Inflammatory macrophage treated with lipopolysaccharide for 1 hour (primary cell): ENCODE data around the gene KIF7.

Source experiments
- DNase-seq, 2 donors: peaks; one replicate each; pipeline ENCODE4 v3.0.0-alpha.2; 2020 to 2022

The KIF7 gene

DNA sequence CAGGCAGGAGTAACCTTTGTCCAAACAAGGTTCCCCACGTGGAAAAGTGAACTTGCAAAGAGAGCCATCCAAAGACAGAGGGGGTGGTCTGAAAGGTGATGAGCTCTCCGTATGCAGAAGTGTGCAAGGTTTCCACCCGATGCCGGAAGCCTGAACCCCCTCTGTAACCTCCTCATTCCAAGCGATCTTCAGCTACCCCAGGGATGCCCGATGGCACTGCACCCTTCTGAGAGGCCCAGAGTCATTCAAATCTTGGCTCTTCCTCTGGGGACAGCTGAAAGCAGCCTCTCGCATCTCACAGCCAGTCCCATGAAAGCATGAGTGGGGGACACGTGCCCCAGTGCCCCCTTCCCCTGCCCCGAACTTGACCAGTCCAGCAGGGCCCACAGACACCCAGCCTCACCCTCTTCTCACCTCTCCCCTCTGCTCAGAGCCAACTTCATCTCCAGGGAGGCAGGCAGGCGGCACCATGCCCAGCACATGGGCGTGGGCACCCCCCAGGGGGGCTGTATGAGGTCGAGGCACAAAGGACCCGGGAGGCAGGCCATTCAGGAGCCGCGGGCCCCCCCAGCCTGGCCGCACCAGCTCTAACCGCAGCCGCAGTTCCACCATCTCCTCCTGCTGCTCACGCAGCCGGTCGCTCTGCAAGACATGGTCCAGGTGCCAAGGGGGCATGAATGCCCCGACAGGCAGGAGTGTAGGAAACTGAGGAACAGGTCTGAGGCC is 8.7 kb downstream of the KIF7 start:
- no peak for DNase-seq

DNA sequence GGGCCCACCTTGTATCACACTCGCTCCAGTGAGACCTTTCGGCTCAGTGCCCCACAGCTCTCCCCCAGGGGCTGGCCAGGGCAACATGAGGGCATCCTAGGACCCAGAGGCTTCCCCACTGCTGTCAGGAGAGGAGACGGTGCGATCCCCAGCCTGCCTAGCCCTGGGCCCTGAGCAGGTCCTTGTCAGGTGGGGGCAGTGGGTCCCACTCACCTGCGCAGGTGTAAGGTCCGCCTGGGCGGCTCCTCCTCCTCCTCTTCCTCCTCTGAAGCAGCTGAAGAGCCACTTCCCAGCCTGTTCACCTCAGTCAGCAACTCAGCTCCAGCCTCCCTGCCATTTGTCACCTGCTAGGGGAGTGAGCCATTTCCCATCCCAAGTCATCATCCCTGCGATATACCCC is 9.6 kb downstream of the KIF7 start:
- DNase-seq, result no peak

DNA sequence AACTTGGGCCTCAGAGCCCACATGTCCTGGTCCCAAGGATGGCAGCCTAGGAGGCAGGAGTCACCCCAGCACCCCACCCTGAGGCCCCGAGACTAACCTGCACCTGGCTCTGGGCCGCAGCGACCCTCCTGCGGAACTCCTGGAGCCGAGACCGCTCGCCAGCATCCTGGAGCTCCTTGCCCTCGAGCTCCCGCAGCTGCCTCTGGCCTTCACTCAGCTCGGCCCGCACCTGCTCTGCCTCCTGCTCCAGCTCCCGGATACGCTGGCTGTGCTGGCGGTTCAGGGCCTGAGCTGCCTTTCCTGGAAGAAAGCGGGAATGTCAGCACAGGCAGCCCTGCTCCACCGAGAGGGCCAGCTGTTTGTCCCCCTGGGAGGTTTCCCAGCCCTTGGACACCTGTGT is 13.2 kb downstream of the KIF7 start:
- no peak for DNase-seq

DNA sequence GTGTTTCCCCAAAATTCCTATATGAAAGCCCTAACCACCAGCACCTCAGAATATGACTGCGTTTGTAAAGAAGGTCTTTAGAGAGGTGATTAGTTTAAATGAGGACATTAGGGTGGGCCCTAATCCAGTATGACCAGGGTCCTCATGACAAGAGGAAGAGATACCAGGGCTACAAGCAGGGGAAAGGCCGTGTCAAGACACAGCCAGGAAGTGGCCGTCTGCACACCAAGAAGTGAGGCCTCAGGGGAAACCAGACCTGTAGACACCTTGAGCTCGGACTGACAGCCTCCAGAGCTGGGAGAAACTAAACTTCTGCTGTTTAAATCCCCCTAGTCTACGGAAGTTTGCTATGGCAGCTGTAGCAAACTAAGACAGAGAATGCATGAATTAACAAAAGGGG is 14.2 kb downstream of the KIF7 start:
- DNase-seq, result no peak

DNA sequence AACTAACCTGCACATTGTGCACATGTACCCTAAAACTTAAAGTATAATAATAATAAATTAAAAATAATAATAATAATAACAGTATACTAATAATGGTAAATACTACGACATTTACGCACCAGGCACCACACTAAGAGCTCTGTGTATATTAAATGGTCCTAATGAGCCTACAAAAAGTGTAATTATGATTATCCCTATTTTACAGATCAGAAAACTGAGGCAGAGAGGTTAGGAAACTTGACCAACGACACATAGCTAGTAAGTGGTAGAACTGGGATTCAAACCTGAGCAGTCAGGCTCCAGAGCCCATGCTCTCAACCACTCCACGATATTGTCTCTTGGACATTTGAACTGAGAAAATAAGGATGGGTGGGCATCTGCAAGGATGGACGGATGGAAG is 15.0 kb downstream of the KIF7 start:
- DNase-seq, result no peak

DNA sequence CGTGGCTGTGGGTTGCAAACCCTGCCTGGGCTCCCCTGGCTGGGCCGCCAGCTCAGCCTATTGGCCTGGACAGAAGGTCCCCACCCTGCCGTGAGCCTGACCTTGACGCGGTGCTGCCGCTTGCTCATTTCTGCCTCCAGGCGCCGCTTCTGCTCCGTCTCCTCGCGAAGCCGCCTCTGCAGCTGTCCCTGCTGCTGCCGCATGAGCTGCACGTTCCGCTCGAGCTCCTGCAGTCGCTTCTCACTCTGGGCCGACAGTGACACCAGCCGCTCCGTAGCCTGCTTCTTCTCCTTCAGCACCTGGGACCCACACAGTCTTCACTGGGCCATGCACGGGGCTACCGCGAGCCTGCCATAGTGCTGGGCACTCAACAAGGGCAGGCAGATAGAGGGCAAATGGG is 21.7 kb downstream of the KIF7 start:
- DNase-seq, result no peak

DNA sequence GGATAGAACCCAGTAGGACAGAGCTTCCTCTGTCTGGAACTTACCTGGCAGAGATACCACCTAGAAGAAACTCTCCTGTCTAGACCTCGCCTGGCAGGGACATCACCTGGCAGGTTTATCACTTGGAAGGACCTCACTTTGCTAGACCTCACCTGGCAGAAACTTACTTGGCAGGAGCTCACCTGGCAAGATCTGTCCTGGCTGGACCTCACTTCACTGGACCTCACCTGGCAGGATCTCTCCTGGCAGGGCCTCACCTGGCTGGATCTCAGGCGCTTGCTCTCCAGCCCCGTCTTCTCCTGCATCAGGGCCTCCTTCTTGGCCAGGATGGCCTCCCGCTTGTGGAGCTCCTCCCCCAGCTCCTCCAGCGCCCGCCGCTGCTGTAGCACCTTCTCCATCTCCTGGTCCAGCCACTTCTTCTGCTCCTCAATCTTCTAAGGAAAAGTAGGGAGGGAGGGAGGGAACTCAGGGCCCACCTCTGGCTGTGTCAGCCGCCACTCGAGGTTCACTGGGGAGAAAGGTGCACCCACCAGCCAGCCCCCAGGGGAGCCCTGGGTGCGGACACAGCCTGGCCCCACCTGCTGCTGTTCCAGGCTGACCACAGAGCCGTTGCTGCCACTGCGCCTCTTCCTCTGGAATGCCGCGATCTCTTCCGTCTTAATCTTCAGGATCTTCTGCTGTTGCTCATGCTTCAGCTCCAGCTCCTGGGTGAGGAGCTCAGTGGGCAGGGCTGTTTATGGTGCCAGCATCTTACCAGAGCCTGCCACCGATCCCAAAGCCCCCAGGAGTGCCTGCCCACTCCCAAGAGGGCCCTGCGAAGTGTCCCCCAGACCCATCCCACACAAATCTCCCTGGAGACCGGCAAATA is 22.5 kb downstream of the KIF7 start:
- DNase-seq, result no peak

DNA sequence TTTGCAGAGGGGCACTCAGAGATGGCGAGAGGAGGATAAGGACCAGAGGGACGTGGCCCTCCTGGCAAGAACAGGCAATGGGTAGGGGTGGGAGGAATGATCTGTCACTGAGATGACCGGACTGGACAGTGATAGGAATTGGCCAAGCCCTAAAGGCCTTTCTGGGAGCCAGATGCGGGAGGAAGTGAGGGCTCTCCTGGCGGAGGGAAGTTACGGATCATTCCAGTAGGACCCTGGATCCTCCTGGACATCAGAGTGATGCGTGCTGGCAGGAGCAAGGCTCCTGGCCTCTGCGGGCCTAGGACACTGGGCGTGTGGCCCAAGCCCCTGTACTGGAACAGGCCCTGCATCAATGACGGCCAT is 23.4 kb downstream of the KIF7 start:
- DNase-seq, result no peak

DNA sequence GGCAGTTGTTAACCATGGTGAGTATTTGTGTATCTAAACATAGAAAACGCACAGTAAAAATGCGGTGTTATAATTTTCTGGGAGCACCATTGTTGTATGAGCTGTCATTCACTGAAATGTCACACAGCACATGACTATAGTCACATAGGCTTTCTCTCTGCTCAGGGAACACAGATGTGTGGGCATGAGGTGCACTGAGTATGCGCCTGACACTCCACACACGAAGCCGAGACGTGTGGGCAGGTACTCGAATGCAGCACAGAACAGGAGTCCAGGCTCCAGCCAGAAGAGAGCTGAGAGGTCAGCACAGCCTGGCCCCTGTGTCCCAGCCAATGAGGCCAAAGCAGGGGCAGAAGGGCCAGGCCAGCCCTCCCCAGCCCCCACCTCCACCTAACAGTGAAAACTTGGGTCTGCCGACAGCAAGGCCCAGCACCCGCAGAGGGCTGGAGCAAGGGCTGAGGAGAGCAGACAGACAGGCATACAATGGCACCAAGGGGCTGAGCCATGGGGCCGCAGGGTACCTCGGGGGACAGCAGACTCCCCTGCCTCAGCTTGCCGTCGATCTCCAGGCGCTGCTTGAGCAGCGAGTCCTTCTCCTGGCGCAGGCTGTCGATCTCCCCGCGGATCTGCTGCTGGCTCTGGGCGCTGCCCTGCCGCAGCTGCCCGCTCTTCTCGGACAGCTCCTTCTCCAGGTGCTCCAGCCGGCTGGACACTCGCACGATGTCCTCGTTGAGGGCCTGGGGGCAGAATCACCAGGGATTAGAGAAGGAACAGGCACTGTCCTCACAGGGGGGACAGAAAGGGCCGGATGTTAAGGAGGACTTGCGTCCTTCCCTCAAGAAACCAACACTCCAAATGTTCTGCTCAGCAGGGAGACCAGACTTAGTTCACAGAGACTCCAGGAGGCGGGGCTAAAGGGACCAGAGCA is 24.0 kb downstream of the KIF7 start:
- no peak for DNase-seq

DNA sequence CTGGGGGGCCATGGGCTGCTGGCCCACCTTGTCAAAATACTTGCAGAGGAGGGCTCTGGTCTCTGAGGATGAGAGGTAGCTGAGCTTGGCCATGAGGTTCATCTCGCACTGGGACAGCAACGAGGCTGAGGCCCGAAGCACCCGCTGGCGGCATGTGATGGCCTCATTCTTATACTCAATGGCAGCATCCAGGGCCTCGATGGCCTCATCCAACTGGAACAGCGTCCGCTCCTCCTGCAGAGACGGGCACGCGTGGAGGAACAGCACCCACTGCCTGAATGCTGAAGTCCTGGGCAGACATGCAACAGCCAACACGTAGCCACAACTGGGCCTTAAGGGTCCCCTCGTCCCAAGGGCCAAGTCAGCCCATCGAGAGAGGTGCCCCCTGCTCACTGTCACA is 25.0 kb downstream of the KIF7 start:
- DNase-seq, result no peak

DNA sequence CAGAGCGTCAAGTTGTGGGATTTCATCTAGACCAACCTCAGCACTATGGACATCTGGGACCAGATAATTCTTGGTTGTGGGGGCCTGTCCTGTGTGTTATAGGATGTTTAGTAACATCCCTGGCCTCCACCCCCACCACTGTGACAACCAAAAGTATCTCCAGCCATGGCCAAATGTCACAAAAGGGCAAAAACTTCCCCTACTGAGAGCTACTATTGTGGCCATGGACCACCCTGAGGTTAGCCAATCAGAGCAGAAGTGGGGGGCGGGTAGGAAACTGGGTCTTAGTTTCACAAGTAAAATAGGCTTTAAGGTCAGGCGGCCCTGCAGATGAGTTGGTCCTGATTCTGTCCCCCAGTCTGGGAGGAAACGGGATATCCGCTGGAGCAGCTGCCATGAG is 25.4 kb downstream of the KIF7 start:
- no peak for DNase-seq

DNA sequence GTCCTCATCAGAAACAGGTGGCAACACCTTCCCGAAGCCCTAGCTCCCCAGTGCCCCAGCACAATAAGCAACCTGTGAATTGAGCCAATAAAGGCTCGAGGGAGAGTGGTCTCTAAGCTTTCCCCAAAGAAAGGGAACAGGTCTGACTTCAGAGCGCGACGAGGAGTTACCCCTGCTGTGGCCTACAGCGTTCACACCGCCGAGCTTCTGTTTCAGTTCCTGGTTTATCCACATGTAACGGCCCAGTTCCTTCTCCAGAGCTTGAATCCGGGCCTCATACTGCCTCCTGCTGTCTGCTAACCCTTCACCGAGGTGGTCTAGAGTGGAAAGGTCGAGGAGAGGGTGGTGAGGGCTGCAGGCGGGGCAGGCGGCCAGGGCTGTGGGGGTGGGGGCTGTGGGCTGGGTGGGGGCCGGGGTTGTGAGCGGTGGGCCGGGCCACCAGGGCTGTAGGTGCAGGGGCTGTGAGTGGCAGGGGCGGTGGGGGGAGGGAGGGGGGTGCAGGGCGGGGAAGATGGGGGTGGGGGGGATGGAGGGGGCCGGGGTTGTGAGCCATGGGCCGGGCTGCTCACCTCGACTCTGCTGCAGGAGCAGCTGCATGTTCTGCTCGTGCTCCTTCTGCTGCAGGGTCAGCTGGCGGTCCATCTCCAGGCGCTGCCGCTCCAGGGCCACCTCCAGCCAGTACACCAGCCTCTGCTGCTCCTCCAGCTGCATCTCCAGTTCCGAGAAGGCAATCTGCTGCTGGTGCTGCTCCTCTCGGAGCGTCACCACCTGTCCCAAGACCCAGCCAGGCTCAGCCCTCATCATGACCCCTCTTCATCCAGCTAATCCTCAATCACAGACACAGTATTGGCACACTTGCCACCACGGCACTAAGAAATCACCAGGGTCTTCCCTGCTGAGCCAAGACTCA is 26.2 kb downstream of the KIF7 start:
- DNase-seq, result peak; percentile 1 to 5

DNA sequence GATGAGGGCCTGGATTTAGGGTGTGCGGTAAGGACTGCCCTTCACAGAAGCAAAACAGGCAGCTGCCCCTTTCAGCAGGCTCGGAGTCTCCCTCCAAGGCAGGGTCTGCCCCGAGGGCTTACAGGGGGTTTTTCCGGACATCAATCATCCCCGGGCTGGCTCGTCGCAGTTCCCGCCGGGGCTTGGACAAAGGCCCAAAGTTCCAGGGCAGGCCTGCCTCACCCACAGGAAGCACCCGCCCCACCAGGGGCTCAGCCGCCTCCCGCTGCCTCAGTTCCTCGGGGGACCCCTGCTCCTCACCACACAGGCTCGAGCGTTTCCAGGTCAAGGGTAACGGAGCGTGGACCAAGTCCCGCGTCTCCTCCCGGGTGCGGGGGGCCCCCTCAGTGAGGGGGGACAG is 27.0 kb downstream of the KIF7 start:
- DNase-seq, result no peak

DNA sequence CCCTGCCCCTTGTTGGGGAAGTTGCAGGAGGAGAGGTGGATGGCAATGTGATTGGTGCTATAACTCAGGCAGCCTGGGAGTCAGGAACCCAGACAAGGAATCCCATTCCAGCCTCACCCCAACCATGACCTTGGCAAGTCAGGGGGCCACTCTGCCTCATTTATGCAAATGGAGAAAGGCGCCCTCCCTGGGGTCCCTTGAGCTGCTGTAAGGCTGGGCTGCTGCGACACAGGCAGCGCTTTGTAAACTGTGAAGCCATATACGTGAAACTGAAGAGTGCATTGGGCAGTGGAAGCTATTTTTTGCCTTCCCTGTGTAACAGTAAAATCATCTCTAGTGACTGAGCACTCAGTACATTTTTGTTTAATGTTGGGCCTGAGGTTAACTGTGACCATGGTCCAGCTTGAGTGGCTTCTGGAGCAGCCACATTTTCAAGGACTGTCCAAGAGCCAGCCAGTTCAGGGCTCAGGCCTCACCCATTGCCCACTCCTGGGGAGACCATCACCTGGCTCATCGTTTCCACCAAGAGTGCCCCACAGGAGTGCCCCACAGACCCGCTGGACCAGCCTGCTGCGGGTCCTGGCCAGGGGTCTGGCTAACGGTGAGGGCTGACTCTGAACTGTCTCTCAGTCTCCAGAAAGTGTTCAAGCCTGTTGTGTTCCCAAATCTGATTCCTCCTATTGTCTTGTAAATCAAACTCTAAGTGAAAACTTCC is 27.9 kb downstream of the KIF7 start:
- no peak for DNase-seq

DNA sequence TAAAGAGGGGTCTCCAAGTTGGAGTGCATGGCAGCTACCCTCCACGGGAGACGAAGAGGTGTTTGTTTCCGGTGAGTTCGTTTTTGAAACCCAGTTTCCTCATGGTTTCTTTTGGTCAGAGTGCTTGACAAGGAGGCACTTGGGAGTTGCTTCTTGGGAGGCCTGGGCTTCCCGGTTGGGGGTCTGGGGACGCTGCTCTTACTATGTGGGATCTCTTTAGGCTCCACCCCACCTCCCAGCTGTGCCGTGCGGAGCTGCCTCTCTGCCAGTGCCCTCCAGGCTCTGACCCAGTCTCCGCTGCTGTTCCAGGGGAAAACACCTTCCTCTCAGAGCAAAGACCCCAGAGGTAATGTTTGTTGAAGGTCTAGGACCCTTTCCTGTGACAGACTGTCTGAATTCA is 29.6 kb downstream of the KIF7 start:
- no peak for DNase-seq

DNA sequence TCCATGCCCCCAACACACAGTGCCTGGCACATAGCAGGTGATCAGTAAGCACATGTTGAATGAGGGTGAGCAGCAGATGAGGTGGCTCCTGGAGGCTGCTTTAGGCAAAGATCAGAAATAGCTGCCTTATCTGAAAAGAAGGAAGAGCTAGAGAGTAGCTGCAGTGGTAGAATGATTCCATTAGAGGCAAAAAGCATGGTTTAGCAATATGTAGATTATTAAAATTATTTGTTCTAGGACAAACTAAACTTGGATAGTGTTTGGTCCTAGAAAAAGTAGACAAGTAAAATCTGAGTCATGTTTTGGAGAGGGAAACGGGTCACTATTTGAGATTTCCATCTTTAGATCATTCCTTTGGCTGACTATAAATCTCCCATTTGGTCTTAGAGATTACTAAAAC is 32.1 kb downstream of the KIF7 start:
- no peak for DNase-seq

DNA sequence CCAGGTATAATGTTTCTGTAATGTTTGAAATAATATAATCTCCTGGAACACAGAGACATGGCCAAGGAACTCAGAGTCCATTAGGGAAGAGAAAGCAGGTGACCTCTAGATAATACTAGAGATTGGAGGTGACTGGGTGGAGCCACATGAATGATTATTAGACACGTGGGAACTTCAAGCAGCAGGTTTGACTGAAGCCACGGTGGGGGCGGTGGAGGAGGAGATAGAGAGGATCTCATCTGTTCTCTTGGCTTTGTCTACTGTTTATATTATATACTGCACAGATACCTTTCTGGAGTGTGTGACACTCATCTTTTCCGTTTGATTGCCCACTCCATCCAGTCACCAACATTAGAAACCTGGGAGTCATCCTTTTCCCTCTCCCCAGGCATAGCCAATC is 33.7 kb downstream of the KIF7 start:
- DNase-seq, result no peak

DNA sequence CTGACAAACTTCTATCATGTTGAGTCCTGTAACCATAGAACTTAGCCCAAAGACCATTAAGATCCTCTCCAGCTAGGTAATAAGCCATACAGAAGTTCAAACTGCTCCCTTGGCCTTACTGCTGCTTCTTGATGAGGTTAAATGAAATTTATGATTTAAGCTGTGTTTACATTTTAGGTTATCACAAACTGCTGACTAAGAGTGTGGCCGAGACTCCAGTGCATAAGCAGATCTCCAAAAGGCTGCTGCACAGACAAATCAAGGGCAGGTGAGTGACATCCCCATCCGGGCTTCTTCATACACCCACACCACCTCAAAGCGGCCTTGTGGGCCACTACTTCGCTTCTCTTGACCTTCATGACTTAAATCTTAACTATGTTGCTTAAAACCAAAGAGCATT is 39.0 kb downstream of the KIF7 start:
- DNase-seq, result no peak

DNA sequence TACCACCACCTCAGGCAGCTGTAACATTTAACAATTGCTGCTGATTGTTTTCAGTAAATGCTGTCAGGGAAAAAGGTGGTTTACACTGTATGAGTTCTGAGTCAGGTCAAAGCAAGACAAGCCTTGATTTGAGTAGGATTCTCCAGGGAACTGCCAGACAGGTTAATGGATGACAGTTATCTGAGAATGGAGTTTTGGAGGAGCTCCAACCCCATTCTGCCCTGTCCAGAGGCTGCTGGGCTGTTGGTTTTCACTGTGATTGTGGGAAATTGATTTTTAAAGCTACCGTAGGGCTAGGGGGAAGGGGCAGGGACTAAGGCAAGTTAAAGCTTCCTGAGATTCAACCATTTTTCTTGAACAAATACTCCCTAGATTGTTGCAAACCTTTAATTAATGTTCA is 40.1 kb downstream of the KIF7 start:
- DNase-seq, result no peak

DNA sequence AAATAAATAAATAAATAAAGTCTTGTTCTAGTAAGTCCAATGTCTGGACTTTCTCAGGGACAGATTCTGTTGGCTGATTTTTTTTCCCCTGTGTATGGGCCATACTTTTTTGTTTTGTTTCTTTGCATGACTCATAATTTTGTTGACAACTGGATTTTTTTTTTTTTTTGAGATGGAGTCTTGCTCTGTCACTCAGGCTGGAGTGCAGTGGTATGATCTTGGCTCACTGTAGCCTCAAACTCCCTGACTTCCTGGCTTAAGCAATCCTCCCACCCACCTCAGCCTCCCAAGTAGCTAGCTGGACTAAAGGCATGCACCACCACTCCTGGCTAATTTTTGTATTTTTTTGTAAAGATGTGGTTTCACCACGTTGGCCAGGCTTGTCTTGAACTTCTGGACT is 41.1 kb downstream of the KIF7 start:
- DNase-seq, result peak; percentile 16 to 37

DNA sequence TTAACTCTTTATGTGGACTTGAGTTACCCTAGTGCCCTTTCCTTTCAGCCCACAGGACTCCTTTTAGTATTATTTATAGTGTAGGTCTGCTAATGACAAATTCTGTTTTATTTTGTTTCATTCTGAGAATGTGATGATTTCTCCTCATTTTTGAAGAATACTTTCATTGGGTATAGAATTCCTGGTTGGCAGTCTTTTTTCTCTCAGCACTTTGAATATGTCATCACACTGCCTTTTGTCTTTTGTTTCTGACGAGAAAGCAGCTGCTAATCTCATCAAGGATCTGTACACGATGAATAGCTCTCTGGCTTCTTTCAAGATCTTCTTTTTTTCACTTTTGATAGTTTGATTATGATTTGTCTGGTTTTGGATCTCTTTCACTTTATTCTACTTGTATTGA is 42.2 kb downstream of the KIF7 start:
- DNase-seq, result no peak

DNA sequence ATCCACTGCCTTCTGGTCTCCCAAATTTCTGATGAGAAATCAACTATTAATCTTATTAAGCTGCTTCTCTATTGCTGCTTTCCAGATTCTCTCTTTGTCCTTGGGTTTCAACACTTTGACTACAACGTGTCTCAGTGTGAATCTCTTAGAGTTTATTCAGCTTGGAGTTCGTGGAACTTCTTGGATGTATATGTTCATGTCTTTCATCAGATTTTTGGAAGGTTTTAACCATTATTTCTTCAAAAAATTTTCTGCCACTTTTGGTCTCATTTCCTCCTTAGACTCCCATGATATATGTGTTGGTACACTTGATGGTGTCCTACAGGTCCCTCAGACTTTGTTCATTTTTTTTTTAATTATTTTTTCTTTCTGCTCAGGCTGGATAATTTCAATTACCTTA is 44.0 kb downstream of the KIF7 start:
- DNase-seq, result no peak
